Activated CD4-positive, alpha-beta T cell treated with anti-CD3 and anti-CD28 coated beads for 1 hour (primary cell): ENCODE measurements around the gene PCSK2.

ENCODE experiments used
- DNase-seq: peaks from one replicate; pipeline ENCODE4 v3.0.0-alpha.2; 2020

The PCSK2 gene

DNA sequence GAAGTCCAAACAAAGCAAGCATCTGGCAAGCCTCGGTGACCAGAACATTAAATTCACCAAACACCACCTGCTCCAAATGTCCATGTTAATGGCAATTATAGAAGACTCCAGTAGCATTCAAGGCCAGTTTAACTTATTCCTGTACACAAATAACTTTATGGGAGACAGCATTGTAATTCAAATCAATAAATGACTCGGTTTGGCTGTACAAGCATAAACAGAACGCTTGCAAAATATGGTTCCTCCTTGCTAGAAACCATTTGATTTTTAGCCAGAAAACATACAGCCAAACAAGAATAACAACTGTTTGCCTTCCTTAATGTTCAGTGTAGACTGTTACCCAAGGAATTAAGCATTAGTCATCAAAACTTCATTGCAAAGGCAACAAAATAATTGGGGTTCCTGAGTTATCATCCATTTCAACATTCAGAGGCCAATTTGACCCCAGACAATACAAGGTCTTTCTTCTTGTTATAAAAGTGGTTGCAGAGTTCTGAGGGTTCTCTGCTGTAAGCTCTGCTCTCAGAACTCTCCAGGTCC lies 179.3 kb downstream of the PCSK2 start:
- DNase-seq, result no peak

DNA sequence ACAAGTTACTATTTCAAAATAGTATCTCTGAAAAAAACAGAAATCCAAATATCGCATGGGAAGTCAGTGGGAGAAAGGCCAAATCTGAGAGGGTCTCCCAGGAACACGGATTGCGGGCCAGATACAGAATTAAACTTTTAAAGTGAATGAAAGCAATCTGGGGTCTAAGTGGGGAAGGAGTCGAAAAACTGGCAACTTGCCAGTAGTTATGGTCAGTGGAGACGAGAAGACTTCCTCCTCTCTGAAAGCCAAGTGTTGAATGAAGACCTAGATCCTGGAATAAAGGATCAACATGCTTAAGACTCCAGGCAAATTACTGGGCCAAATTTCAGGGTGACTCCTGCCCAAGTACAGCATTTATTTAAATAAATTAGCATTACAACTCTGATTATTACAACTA lies 180.7 kb downstream of the PCSK2 start:
- no peak for DNase-seq

DNA sequence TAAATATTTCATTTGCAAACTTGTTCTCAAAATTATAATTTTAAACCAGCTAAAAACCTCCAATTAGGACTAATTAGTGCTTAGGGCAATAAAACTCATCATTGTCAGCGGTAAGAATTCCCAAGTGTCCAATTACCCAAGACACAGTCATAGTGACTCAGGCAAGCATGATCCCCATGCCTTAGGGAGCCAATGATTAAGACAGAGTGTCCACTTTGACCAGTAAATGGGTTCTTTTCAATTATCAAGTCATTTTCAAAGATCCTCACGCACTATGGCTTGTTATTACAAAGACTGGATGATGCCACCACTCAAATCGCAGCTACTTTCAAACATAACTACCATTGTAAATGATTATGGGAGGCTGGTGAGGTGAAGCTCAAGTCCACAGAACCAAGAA lies 190.4 kb downstream of the PCSK2 start:
- DNase-seq, result no peak

DNA sequence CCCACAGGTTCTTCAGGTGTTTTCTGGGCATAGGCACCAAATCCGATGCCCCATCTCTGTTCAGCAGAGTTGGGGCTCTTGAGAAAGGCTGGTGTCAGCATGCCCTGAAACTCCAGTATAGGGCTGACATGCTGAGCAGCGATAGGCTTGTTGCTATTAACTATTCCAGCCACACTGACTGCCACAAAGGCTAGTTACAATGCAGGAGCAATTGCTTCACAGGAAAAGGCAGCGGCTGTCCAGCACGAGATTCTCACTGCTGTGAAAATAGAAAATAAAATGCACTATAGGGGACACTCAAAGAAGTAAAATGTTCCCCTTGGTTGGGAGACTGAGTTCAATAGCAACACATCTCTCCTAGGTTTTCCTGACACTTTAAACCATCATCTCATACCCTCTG lies 191.9 kb downstream of the PCSK2 start:
- no peak for DNase-seq

DNA sequence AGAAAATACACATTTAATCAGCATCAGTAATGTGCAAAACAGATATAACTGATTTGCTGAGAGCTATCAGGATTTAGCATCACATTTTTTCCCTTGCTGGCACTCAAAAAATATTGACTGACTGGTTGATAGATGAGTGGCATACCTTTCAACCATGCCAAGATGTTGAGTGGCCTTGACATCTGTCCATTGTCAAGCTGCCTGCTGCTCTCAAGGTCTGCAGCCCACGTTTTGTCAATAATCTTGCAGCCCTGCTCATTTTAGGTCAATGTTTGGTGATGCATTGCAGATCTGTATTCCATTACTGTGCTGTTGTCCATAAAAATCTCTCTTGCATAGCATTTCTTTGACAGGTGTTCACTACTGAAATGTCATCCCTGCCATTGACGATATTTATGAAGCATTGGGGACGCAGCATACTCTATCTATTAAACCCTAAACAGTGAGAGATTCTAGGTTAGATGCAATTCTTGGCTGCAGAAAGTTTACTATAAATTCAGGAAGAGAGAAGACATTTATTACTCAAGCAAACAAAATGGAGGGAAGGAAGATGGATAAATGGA lies 192.7 kb downstream of the PCSK2 start:
- DNase-seq, result no peak

DNA sequence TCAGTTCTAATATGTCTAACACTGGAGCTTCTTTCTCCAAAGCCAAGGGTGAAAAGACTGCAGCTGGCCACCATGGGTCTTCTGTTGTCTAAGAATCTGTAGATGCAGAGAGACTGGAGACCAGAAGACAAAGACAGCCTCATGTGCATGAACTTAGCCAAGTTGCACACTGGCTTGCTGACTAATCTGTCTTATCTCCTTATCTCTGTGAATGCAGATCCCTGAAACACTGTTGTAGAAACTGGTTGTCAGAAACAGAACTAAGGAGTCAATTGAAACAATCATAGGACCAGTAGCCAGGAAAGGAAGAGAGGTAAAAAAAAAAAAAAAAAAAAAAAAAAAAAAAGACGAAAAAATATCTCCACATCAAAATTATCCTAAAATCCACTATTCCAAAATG lies 194.7 kb downstream of the PCSK2 start:
- DNase-seq, result no peak

DNA sequence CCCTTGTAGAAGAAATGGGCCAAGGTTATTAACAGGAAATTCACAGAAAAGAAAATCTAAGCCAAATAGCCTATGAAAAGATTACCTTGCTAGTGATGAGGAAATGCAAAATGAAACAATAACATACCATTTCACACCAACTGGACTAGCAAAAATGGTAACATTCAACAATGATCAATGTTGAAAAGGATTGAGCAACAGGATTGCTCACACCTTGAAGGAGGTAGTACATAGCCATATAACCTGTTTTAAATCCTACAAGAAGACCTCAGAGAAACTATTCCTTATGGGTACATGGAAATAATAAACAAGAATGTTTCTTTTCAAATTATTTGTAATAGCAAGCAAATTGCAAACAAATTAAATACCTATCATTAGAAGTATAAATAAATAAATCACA lies 196.9 kb downstream of the PCSK2 start:
- DNase-seq, result no peak

DNA sequence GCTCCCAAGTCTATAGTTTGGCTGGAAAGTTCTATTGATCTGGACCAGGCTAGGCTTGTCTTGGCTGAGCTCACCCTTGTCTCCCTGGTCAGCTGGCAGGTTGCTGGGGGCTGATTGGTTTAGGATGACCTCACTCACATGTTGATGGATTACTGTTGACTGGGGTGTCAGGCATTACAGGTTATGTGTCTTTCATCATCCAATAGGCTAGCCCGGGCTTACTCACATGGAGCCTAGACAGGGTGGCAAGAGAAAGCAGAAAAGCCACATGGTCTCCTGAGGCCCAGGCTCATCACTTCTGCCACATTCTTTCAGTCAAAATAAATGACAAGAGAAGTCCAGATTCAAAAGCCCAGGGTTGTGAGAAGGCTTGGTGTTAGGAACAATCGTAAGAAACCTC lies 200.8 kb downstream of the PCSK2 start:
- no peak for DNase-seq

DNA sequence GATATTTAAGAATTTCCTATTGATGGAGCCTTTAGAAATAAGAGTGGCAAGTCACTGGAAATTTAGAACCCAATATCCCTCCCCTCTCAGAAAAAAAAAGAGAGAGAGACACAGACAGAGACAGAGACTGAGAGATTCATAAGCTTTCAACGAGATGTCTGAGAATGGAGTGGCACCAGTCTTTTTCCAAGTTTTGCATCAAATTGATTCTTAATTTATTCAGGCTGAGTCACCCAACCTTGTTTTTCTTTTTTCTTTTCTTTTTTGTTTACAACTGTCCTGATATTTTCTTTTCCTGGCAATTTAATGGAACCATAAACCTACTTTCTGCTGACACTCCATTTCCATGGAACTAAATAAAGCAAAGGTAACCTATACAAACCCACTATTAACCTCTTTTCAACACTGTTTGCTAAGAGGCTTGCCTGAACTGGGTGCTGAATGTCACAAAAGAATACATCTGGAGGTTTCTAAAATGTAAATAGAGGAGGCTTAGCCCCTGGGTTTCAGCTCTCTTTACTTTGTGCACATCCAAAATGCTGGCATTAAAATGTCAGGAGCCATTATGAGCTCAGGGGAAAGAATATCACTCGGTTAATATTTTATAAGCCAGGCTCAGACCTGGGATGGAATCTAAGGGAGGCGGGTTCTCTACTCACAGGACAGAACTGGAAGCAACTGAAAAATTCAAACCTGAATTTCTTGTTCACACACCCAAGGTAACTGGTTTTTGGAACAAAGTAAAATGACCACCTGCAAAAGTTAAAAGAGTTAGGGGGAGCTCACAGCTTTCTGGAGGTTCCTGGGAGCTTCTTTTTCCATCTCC lies 203.5 kb downstream of the PCSK2 start:
- DNase-seq, result no peak

DNA sequence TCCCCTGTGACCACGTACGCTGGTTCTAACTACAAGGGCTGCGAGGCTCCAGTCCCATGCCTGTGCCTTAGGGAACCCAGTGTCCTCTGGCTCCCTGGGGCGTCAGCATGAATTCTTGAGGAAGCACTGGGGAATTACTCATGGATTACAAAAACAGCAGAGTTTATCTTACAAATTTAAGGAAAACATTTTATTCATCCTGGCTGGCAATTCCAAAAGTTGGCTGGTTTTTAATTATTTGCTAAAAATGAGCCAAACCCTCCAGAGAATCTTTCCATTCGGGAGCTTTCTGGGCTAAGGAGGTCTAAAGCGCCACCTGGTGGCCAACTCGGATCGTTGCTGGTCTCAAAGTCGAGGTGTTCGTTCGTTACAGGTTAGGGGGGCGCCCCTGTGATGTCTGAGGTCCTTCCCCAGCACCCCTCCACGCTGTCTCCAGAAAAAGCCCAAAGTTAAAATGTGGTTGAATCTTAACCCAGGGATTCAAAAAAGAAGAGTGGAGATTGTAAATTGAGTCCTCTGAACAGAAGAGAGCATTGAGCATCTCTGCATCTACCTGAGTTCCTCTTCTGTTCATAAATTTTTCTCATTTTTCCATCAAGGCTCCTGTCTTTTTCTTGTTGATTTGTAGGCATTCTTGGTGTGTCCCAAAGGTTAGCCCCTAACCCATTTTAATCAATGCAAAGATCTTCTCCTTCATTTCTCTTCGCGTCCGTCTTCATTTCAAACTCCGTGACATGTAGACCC lies 205.0 kb downstream of the PCSK2 start:
- DNase-seq, result no peak

DNA sequence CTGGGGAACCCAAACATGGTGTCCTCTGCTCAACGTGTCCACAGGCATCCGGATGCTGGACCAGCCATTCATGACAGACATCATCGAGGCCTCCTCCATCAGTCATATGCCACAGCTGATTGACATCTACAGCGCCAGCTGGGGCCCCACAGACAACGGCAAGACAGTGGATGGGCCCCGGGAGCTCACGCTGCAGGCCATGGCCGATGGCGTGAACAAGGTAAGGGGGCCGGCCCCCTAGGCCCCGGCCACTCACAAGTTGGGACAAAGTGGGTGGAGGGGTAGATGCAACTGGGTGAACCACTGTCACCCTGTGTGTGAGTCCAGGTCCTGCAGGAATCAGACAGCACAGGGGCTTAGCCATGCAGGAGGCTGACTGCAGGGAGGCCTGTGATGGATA lies 209.8 kb downstream of the PCSK2 start:
- no peak for DNase-seq

DNA sequence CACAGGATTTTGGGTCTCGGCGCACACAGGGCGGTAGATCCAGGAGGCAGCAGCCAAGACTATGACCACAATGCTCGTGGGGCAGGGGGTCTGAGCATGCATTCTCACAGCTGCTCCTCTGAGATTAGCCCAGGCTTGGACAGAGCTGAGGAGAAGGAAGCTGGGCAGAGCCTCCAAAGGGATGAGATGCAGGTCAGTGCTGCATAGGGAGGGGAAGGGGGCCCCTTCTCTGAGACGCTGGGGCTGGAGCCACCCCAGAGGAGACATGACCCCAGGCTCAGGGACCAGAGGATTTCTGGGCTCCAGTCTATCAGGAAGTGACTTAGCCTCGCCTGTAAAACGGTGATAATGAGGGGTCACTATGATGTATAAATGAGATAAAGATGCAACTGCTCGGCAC lies 210.4 kb downstream of the PCSK2 start:
- no peak for DNase-seq

DNA sequence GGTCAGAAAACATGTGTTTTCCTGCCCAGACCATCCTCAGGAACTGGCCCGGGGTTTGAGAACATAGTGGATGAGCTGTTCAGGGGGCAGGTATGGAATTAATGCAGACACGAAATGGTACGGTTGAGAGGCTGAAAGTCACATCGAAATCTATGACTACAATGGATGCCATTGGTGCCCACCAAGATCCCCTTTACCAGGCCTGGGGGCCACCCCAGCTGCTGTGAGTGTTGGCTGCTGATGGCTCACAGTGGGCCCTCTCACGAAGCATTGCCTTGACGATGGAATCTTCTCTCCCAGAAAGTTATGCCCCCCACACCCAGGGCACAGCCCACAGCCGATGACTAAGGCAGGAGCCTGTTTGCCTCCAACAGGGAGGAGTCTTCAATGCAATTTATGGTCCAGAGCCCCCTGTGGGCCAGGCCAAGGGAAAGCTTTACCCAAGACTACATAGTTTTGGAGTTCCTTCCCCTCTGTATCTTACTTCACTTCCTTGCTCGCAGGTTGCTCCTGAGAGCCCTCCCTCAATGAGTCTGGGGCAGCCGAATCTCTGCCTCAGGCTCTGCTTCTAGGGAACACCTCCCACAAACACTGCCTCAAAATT lies 211.7 kb downstream of the PCSK2 start:
- DNase-seq, result no peak

DNA sequence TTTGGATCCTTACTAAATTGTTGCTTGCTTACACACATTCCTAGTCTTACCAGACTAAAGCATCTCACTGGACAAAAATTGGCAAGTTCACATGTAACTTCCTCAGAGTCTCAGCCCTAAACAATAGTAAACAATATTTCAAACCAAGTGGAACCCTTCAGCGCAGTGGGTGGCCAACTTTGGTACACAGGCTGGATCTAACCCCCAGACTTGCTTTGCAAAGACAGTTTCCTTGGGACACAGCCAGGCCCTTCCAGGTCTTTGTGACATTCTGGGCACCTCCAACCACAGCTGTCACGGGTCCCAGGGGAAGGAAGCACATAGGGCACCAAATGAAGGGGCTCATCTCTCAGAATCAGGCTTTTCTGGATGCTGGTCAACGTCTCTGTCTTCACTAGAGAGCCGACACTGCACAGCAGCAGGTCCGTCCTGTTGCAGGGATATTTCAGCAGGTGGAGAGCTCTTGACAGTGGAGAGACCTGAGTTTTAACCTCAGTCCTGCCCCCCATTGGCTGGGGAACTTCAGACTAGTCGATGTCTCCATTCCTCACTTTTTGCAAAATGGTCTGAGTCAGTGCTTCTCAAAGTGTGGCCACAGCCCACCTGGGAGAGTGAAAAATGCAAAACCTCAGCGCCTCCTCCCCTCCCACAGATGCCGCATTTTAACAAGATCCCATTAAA lies 212.9 kb downstream of the PCSK2 start:
- DNase-seq, result no peak

DNA sequence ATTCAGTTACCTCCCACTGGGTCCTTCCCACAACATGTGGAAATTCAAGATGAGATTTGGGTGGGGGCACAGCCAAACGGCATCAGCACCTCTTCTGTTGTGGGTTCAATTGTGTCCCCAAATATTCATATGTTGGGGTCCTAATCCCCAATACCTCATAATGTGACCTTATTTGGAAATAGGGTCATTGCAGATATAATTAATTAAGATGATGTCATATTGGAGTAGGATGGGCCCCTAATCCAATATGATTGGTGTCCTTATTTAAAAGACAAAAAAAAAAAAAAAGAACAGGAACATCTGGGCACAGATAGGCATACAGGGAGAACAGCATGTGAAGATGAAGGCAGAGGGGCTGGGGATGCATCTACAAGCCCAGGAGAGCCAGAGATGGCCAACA lies 214.9 kb downstream of the PCSK2 start:
- DNase-seq, result no peak

DNA sequence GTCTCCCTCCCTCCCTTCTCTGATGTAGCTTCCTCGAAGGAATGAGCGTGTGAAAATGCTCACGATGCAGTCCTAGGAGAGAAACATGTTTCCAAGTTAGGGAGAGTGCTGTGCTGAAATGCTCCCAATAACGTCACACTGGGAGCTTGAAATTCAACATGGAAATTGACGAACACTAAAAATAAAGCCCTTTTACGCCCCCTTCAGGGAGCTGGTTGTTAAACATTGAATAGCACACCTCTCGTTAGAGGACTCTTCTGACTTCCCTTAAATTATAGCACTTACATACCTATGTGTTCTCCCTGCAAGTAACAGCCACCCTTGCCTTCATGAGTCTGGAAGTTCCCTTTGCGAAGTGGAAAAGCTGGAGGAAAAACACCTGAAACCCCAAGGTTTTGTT lies 215.7 kb downstream of the PCSK2 start:
- DNase-seq, result no peak

DNA sequence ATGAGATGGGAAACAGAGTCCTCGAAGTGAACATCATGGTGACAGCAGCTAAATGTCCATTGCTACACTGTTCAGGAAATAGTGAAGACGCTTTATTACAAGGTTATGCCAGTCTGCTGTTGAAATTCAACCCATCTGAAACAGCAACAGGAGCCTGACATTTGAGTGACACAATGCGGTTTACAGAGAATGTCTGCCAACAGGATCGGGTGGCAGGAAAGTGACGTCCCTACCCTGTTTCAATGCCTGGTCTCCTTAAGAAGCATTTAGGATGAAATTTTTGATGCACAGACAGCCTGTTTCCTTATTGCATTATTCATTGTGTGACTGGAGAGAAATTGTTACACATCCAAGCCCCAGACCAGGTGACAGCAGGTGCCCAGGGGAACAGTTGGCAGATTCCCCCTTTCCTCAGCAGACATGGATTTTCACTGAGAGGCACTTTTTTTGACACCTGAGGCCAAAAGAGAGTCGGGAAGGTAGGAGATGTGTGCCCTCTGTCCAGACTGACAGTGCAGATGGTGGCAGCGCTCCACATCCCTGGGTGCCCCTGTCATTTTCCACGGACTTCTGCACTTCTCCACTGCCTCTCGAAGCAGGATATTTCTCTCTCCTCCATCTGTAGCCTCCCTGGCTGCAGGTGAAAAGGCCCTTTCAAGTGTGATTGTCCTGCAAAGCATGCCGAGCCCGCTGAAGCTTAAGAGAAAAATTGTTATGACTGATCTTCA lies 216.5 kb downstream of the PCSK2 start:
- no peak for DNase-seq

DNA sequence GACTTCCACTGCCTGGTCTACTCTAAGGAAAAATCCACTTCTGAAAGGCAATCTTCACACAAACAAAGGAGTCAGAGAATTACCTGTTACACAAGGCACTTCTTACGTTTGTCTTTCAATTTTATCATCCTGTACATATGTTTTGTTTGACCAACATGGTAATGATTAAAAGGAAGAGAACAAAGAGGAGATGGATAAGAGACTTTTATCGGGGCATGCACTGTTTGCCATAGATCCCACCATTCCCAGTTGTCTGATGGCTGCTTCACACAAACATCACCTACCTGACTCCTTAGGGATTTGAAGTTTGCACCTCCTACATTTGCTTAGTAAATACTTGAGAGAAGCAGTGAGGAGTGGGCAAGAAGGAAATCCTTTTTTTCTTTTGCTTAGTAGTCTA lies 217.3 kb downstream of the PCSK2 start:
- DNase-seq, result no peak

DNA sequence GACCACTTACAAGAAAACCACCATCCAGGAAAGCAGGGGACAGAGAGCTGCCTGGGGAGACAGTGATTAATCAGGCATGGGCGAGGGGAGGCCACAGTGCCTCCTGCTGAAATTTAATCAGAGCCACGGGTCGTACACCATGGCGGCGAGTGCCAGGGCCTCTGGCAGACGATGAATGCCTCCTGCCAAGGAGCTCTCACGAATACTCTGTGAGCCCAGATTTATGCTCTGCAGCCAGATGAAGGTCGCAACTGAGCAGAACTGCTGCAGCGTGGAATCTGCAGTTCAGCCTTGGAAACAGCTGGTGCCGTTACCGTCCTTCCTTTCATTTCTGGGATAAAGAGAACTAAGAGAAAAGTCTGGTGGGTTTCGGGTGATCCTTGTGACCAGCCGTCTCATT lies 218.7 kb downstream of the PCSK2 start:
- DNase-seq, result no peak

DNA sequence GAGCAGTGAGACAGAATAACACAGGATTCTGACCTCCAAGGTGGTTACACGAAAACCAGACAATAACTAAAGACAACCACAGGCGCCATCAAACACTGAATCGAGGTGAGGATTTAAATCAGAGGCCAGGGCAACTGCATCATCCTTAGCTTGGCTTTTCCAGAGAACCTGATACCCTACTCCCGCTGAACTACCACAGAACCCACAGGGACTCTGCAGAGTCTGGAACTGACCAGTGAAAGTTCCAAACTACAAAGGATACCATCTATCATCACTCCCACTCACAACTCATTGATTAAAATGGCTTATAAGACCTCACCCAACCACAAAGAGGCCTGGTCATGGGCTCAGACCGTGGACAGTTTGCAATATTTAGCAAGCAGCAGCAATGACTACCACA lies 219.3 kb downstream of the PCSK2 start:
- no peak for DNase-seq

DNA sequence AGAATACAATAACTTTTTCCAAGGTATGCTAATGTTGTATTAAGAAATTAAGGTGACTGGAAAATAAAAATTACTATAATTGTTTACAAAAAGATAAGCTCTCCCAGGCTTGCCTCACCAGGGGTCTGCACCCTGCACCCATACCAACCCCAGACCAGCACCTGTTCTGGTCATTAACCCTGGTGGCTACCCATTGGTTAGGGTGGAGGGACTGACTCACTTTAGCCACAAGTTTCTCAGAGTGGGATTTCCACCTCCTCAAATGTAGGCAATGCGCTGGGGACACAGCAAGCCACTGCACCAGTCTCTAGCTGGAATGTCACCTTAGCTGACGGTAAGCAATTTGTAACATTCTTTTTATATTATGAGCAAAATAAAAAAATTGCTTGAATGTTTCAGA lies 221.2 kb downstream of the PCSK2 start:
- no peak for DNase-seq

DNA sequence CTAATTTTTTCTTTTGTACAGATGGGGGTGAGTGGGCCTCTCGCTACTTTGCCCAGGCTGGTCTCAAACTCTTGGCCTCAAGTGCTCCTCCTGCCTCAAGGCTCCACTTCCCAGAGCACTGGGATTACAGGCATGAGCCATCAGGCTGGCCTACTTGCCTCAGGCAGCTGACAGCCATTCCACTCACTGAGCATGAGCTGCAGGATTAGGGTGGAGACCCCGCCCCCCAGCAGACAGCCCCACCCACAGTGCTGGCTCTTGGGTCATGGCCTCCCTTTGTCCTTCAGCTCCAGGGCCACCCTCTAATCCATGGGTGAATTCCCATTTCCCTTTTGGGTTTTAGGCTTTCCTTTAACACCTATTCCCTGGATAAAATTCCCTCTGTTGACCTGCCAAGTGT lies 222.2 kb downstream of the PCSK2 start:
- DNase-seq, result no peak
